ENCODE data around the gene ZDHHC8. TPM values are rescaled to one million over a fixed set of nuclear protein-coding genes. Genes with fewer than 3 reads are reported as not detected.

The ZDHHC8 gene
- total RNA-seq, 1 donor = 6.4 TPM

- Histone ChIP-seq H3K4me3 (ENCODE audit: low read length) (no peak overlapping the region), H3K4me1 (ENCODE audit: insufficient read depth, low read length) (peaks cover 6% of the 10 kb centered on the region), H3K9me3 (ENCODE audit: low read depth, low read length) (no peaks in the 10 kb centered on the region), H3K27me3 (ENCODE audit: insufficient read depth, low read length) (no peaks in the 10 kb centered on the region)
These were observed 23.4 kb upstream of the ZDHHC8 start for GRCh38 chr22:20107951-20108756.

- H3K4me3 ChIP-seq (ENCODE audit: low read length) = no peak overlapping the region
- H3K4me1 ChIP-seq (ENCODE audit: insufficient read depth, low read length) = peaks cover 6% of the 10 kb centered on the region
- no peaks in the 10 kb centered on the region for H3K27me3 ChIP-seq (ENCODE audit: insufficient read depth, low read length)
- H3K9me3 ChIP-seq (ENCODE audit: low read depth, low read length) = no peaks in the 10 kb centered on the region
These were observed 22.8 kb upstream of the ZDHHC8 start for GRCh38 chr22:20108757-20109230.

- Histone ChIP-seq H3K9me3 (ENCODE audit: low read depth, low read length) (no peaks in the 10 kb centered on the region), H3K4me3 (ENCODE audit: low read length) (no peak overlapping the region), H3K27me3 (ENCODE audit: insufficient read depth, low read length) (no peaks in the 10 kb centered on the region), H3K4me1 (ENCODE audit: insufficient read depth, low read length) (peaks cover 6% of the 10 kb centered on the region)
These were observed 21.9 kb upstream of the ZDHHC8 start for GRCh38 chr22:20109411-20110358.

- Histone ChIP-seq H3K4me1 (ENCODE audit: insufficient read depth, low read length) (peaks cover 10% of the 10 kb centered on the region), H3K4me3 (ENCODE audit: low read length) (no peak overlapping the region), H3K9me3 (ENCODE audit: low read depth, low read length) (no peaks in the 10 kb centered on the region)
These were observed 21.1 kb upstream of the ZDHHC8 start for GRCh38 chr22:20110359-20110985.

GRCh38 chr22:20111045-20111688 is 20.4 kb upstream of the ZDHHC8 start:
- H3K9me3 ChIP-seq (ENCODE audit: low read depth, low read length) = no peaks in the 10 kb centered on the region
- H3K27me3 ChIP-seq (ENCODE audit: insufficient read depth, low read length) = no peaks in the 10 kb centered on the region
- peaks cover 17% of the 10 kb centered on the region for H3K4me1 ChIP-seq (ENCODE audit: insufficient read depth, low read length)
- no peak overlapping the region for H3K4me3 ChIP-seq (ENCODE audit: low read length)

More at GRCh38 chr22:20110359-20110985, 21.1 kb upstream of the ZDHHC8 start:
- no peaks in the 10 kb centered on the region for H3K27me3 ChIP-seq (ENCODE audit: insufficient read depth, low read length)

- Histone ChIP-seq H3K4me1 (ENCODE audit: insufficient read depth, low read length) (peaks cover 21% of the 10 kb centered on the region), H3K4me3 (ENCODE audit: low read length) (no peak overlapping the region), H3K27me3 (ENCODE audit: insufficient read depth, low read length) (no peaks in the 10 kb centered on the region), H3K9me3 (ENCODE audit: low read depth, low read length) (no peaks in the 10 kb centered on the region)
These were observed 19.6 kb upstream of the ZDHHC8 start for GRCh38 chr22:20111689-20112622.

GRCh38 chr22:20112623-20113511 is 18.7 kb upstream of the ZDHHC8 start:
- H3K27me3 ChIP-seq (ENCODE audit: insufficient read depth, low read length) = no peaks in the 10 kb centered on the region
- no peaks in the 10 kb centered on the region for H3K9me3 ChIP-seq (ENCODE audit: low read depth, low read length)
- H3K4me1 ChIP-seq (ENCODE audit: insufficient read depth, low read length) = peaks cover 23% of the 10 kb centered on the region
- H3K4me3 ChIP-seq (ENCODE audit: low read length) = no peak overlapping the region

GRCh38 chr22:20113551-20114310 is 17.9 kb upstream of the ZDHHC8 start:
- no peaks in the 10 kb centered on the region for H3K9me3 ChIP-seq (ENCODE audit: low read depth, low read length)
- H3K4me1 ChIP-seq (ENCODE audit: insufficient read depth, low read length) = peaks cover 32% of the 10 kb centered on the region
- H3K4me3 ChIP-seq (ENCODE audit: low read length) = no peak overlapping the region
- no peaks in the 10 kb centered on the region for H3K27me3 ChIP-seq (ENCODE audit: insufficient read depth, low read length)

- no peak overlapping the region for H3K4me3 ChIP-seq (ENCODE audit: low read length)
- no peaks in the 10 kb centered on the region for H3K27me3 ChIP-seq (ENCODE audit: insufficient read depth, low read length)
- H3K4me1 ChIP-seq (ENCODE audit: insufficient read depth, low read length) = peaks cover 37% of the 10 kb centered on the region
- H3K9me3 ChIP-seq (ENCODE audit: low read depth, low read length) = no peaks in the 10 kb centered on the region
These were observed 16.8 kb upstream of the ZDHHC8 start for GRCh38 chr22:20114506-20115475.

GRCh38 chr22:20115691-20116375 is 15.8 kb upstream of the ZDHHC8 start, which contains the start of gene RANBP1:
Gene RANBP1 (plus strand): TSS chr22:20116104. CDS start chr22:20116185, 81 bp downstream.
- H3K27me3 ChIP-seq (ENCODE audit: insufficient read depth, low read length) = no peaks in the 10 kb centered on the region
- H3K4me3 ChIP-seq (ENCODE audit: low read length) = peak within 1 kb of the TSS; percentile 81
- no peaks in the 10 kb centered on the region for H3K9me3 ChIP-seq (ENCODE audit: low read depth, low read length)
- peaks cover 43% of the 10 kb centered on the region for H3K4me1 ChIP-seq (ENCODE audit: insufficient read depth, low read length)

- H3K27me3 ChIP-seq (ENCODE audit: insufficient read depth, low read length) = no peaks in the 10 kb centered on the region
- H3K4me1 ChIP-seq (ENCODE audit: insufficient read depth, low read length) = peaks cover 43% of the 10 kb centered on the region
- peak overlapping the region; percentile 81 for H3K4me3 ChIP-seq (ENCODE audit: low read length)
- no peaks in the 10 kb centered on the region for H3K9me3 ChIP-seq (ENCODE audit: low read depth, low read length)
These were observed 15.1 kb upstream of the ZDHHC8 start for GRCh38 chr22:20116376-20116950.
